ENCODE results near the gene RAPGEF4. TPM values are rescaled to one million over a fixed set of nuclear protein-coding genes. Genes with fewer than 3 reads are reported as not detected.
A peak's percentile ranks its signal among the peaks of the same experiment; 100 is the strongest.

RAPGEF4 gene
- total and polyA plus RNA-seq, 4 donors, result 6.4 to 33.5 (median 8.6) TPM

- H3K27ac ChIP-seq (ENCODE audit: low read depth in 1 of 2, low read length in 1 of 2), result peak overlapping the region in 1 of 2 donors; percentile 83
- TF ChIP-seq, protein P1, sequence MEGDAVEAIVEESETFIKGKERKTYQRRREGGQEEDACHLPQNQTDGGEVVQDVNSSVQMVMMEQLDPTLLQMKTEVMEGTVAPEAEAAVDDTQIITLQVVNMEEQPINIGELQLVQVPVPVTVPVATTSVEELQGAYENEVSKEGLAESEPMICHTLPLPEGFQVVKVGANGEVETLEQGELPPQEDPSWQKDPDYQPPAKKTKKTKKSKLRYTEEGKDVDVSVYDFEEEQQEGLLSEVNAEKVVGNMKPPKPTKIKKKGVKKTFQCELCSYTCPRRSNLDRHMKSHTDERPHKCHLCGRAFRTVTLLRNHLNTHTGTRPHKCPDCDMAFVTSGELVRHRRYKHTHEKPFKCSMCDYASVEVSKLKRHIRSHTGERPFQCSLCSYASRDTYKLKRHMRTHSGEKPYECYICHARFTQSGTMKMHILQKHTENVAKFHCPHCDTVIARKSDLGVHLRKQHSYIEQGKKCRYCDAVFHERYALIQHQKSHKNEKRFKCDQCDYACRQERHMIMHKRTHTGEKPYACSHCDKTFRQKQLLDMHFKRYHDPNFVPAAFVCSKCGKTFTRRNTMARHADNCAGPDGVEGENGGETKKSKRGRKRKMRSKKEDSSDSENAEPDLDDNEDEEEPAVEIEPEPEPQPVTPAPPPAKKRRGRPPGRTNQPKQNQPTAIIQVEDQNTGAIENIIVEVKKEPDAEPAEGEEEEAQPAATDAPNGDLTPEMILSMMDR (IDR thresholded peaks at IDR 0.05; ENCODE audit: control extremely low read depth, extremely low read depth), result no peak
- H3K9me3 ChIP-seq (ENCODE audit: control insufficient read depth in 4 of 4, insufficient read depth in 3 of 4, low read length in 3 of 4), result no peaks in the 10 kb centered on the region
- DNase-seq, result no peak
- H3K4me1 ChIP-seq (ENCODE audit: control insufficient read depth in 5 of 5, insufficient read depth in 5 of 5, low read length in 5 of 5), result peaks cover 0 to 21% (median 7%) of the 10 kb centered on the region in 5 donors
- no peaks in the 10 kb centered on the region for H3K27me3 ChIP-seq (ENCODE audit: control insufficient read depth in 3 of 3, insufficient read depth in 3 of 3, low read length in 2 of 3)
- WGBS, 2 donors, result 86 to 96% methylated on average over 3 of the region's 3 CpGs
- no peak overlapping the region for H3K9ac ChIP-seq (ENCODE audit: insufficient read depth in 1 of 2, low read length in 2 of 2)
- no peaks in the 10 kb centered on the region for H3K36me3 ChIP-seq (ENCODE audit: control insufficient read depth in 4 of 4, insufficient read depth in 4 of 4, low read length in 4 of 4)
- ATAC-seq (ENCODE audit: insufficient read depth, low FRiP score), result peak; percentile 12
- H3K4me3 ChIP-seq, result no peak overlapping the region
Observed at GRCh38 chr2:173048522-173048896, 312.9 kb downstream of the RAPGEF4 start.

- H3K9ac ChIP-seq (ENCODE audit: insufficient read depth in 1 of 2, low read length in 2 of 2), result no peak overlapping the region
- peak; percentile 78 for ATAC-seq (ENCODE audit: insufficient read depth, low FRiP score)
- DNase-seq, result peak in 1 of 3 donors; percentile 65
Observed at GRCh38 chr2:173048897-173049661, 313.4 kb downstream of the RAPGEF4 start.

GRCh38 chr2:173049831-173050230 is 314.2 kb downstream of the RAPGEF4 start:
- DNase-seq (no peak), ATAC-seq (ENCODE audit: insufficient read depth, low FRiP score) (no peak)
- no peak overlapping the region for H3K4me3 ChIP-seq
- TF ChIP-seq, protein P1 (IDR thresholded peaks at IDR 0.05; ENCODE audit: control extremely low read depth, extremely low read depth), result no peak
- H3K4me1 ChIP-seq (ENCODE audit: control insufficient read depth in 5 of 5, insufficient read depth in 5 of 5, low read length in 5 of 5), result peaks cover 0 to 12% (median 5%) of the 10 kb centered on the region in 5 donors
- no peaks in the 10 kb centered on the region for H3K36me3 ChIP-seq (ENCODE audit: control insufficient read depth in 4 of 4, insufficient read depth in 4 of 4, low read length in 4 of 4)
- WGBS, 2 donors, result 91 to 92% methylated on average over 3 of the region's 3 CpGs
- no peaks in the 10 kb centered on the region for H3K9me3 ChIP-seq (ENCODE audit: control insufficient read depth in 4 of 4, insufficient read depth in 3 of 4, low read length in 3 of 4)
- no peaks in the 10 kb centered on the region for H3K27me3 ChIP-seq (ENCODE audit: control insufficient read depth in 3 of 3, insufficient read depth in 3 of 3, low read length in 2 of 3)
- H3K27ac ChIP-seq (ENCODE audit: low read depth in 1 of 2, low read length in 1 of 2), result peak overlapping the region in 1 of 2 donors; percentile 53
- H3K9ac ChIP-seq (ENCODE audit: insufficient read depth in 1 of 2, low read length in 2 of 2), result no peak overlapping the region

More at GRCh38 chr2:173048897-173049661, 313.4 kb downstream of the RAPGEF4 start:
- Histone ChIP-seq H3K27ac (ENCODE audit: low read depth in 1 of 2, low read length in 1 of 2) (peak overlapping the region; percentile 1 to 83), H3K36me3 (ENCODE audit: control insufficient read depth in 4 of 4, insufficient read depth in 4 of 4, low read length in 4 of 4) (no peaks in the 10 kb centered on the region), H3K27me3 (ENCODE audit: control insufficient read depth in 3 of 3, insufficient read depth in 3 of 3, low read length in 2 of 3) (no peaks in the 10 kb centered on the region), H3K4me1 (ENCODE audit: control insufficient read depth in 5 of 5, insufficient read depth in 5 of 5, low read length in 5 of 5) (peaks cover 0 to 17% (median 7%) of the 10 kb centered on the region in 5 donors), H3K4me3 (no peak overlapping the region), H3K9me3 (ENCODE audit: control insufficient read depth in 4 of 4, insufficient read depth in 3 of 4, low read length in 3 of 4) (no peaks in the 10 kb centered on the region)
- TF ChIP-seq, protein P1 (IDR thresholded peaks at IDR 0.05; ENCODE audit: control extremely low read depth, extremely low read depth), result no peak
- WGBS, 2 donors, result 23 to 34% methylated on average over 4 of the region's 4 CpGs
